GM10248 (cell line): Measurements from ENCODE around the gene MAML2.

Source experiments
- CTCF ChIA-PET: fragments of 300-600 bp; sonication (Branson Sonifier 250); formaldehyde crosslinking; extraction: SDS; loops from one replicate; lab custom pipeline; 2021; ENCODE audit warnings: antibody characterized with exemption; lab: Yijun Ruan, JAX
- POLR2A ChIA-PET: fragments of 350-650 bp; sonication (Branson Sonifier 250); formaldehyde crosslinking; extraction: SDS; loops from one replicate; lab custom pipeline; 2020; ENCODE audit warnings: antibody characterized with exemption; lab: Yijun Ruan, JAX
- DNase-seq: peaks from one replicate; pipeline ENCODE4 v3.0.0; 2012; ENCODE audit errors: extremely low spot score
- TF ChIP-seq, protein P1 (sequence below): IDR thresholded peaks from 2 replicates; pipeline ENCODE4 v1.5.1; 2012; ENCODE audit warnings: mild to moderate bottlenecking, low read depth; ENCODE audit errors: extremely low read depth, missing control alignments, control extremely low read depth

Gene MAML2

DNA sequence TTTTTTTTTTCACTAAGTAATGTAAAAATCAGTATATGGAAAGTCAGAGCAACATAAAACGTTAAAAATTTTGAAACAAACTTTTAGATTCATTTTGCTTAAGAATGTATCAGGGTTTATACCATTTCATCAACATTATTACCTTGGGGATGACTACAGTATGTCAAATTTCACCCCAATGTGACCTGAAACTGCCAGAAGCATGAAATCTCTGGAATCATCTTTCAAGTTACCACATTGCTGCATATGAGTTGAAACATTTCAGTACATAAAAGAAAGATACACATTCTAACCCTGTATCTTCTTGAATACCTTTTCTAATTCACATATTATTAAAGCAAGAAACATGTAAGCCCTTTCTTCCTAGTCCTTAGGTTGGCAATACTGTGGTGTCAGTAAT is 32.8 kb downstream of the MAML2 start:
- TF ChIP-seq, protein P1, sequence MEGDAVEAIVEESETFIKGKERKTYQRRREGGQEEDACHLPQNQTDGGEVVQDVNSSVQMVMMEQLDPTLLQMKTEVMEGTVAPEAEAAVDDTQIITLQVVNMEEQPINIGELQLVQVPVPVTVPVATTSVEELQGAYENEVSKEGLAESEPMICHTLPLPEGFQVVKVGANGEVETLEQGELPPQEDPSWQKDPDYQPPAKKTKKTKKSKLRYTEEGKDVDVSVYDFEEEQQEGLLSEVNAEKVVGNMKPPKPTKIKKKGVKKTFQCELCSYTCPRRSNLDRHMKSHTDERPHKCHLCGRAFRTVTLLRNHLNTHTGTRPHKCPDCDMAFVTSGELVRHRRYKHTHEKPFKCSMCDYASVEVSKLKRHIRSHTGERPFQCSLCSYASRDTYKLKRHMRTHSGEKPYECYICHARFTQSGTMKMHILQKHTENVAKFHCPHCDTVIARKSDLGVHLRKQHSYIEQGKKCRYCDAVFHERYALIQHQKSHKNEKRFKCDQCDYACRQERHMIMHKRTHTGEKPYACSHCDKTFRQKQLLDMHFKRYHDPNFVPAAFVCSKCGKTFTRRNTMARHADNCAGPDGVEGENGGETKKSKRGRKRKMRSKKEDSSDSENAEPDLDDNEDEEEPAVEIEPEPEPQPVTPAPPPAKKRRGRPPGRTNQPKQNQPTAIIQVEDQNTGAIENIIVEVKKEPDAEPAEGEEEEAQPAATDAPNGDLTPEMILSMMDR, result no peak
- no peak for DNase-seq
- ChIA-PET POLR2A (no interaction called here), CTCF (interaction anchor here (1.5 to 3.5 kb wide), 6 partner anchors 8 to 33 kb away, joined by 4 to 13 read pairs (median 4); partner anchors contain the start of gene MAML2)

DNA sequence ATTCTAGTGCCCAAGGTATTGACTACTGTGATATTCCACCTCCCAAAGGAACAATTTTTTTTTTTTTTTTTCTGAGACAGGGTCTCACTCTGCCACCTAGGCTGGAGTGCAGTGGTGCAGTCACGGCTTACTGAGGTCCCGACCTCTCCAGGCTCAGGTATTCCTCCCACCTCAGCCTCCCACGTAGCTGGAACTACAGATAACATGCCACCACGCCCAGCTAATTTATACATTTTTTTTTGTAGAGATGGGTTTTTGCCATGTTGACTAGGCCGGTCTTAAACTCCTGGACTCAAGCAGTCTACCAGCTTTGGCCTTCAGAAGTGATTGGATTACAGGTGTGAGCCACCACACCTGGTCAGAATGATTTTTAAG is 33.4 kb downstream of the MAML2 start:
- ChIA-PET CTCF (interaction anchor here (1.1 to 3.5 kb wide), 3 partner anchors 8 to 14 kb away, joined by 3 to 13 read pairs (median 5); no protein-coding TSS in a partner anchor), POLR2A (no interaction called here)
- TF ChIP-seq, protein P1, result no peak
- no peak for DNase-seq

DNA sequence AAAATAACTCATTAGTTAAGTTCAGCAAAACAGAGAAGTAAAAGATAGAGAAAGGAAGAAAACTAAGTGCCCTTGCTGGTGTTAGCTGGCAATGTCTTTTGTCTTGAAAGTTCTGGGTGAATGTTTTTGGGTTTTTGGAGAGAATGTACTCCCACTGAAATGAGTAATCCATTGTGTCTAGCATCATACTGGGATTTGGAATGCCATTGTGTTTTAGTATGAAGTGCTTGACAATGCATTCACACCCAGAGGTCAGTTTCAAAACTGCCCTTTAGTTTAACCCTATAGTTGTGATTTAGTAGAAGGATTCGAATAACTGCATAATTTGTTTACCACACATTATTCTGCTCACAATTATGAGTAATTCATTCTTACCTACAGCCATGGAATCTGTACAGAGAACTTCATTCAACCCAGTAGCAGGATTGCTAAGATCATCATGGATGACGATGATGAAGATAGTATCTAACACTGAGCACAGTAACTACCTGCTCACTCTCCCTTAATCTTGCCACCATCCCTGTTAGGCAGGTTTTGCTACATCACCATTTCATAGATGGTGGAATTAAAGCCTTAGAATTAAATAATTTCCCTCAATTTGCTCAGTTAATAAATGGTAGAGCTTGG is 33.9 kb downstream of the MAML2 start:
- DNase-seq, result no peak
- CTCF ChIA-PET, result interaction anchor here (0.7 to 3.5 kb wide), 5 partner anchors 9 to 34 kb away, joined by 3 to 13 read pairs (median 4); partner anchors contain the start of gene MAML2
- TF ChIP-seq, protein P1, result no peak
- POLR2A ChIA-PET, result no interaction called here

DNA sequence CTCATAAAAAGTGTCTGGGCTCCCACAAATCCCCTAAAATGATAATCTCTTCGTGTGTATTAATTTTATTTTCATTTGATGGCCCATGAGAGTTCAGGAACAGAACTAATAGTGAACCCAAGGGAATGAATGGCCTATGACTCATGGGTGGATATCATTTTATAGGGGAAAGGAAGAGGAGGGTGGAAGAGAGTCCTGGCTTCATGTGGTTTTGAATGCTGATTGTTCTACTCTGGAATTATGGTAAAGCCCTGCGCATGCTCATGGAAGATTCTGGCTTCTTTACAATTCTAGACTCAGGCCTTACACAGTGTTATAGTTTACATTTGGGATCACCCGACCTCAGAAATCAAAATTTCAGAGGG is 35.2 kb downstream of the MAML2 start:
- TF ChIP-seq, protein P1, result no peak
- ChIA-PET POLR2A (no interaction called here), CTCF (interaction anchor here (0.7 to 1.9 kb wide), 6 partner anchors 10 to 38 kb away, joined by 3 to 4 read pairs (median 3); no protein-coding TSS in a partner anchor)
- no peak for DNase-seq

DNA sequence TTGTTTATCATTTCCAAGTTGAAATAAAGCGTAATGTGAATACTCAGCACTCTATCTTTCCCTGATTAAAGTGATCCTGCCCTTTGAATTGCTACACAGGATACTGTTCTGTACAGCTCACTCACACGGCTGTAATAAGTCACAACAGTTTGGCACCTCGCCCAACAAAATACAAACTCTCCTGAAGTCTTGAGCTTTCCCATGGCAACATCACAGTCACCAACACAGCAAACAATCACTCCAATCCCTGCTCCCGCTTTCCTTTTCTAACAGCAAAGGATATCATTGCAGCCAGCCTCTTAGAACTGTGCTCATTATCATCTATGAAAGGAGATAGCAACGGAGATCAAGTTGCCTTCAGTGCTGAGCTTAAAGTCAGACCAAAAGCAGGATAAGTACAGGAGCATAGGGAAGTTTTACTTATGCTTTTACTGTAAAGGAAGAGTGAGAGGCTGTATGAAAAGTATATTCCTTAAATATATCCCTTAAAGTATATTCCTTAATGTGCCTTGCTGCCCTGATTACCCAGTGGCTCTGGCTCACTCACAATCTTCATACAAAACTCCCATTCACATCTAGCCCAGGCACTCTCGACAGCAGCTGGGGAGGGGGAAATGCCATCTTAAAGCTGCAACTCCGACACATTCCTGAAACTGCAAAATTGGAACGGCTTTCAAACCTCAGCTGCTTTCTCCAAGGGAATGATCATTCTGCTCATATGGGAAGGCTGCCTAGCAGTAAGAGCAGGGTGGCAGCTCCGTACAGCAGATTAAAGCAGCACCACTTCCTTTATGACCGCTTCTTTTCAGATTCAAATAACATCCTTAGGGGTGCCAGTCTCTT is 35.8 kb downstream of the MAML2 start:
- ChIA-PET CTCF (interaction anchor here (0.7 to 2.1 kb wide), 11 partner anchors 10 to 52 kb away, joined by 3 to 10 read pairs (median 4); no protein-coding TSS in a partner anchor), POLR2A (no interaction called here)
- TF ChIP-seq, protein P1, result no peak
- no peak for DNase-seq

DNA sequence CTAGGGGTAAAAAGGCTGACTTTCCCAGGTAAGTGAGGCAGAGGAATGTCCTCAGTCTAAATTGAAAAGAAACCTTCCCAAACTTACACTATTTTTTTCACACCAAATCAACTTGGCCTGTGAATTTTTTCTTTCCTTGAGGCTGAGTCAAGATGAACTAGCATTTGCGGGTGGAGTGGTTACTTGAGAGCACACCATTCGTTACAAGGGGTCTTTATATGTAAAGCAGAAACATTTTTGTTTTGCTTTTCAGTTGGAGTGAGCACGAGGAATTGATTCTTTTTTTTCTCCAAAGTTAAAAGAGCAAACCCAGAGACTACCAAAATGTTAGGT is 36.4 kb downstream of the MAML2 start:
- TF ChIP-seq, protein P1, result no peak
- CTCF ChIA-PET, result interaction anchor here (1.2 to 2.1 kb wide), 7 partner anchors 11 to 51 kb away, joined by 3 to 10 read pairs (median 4); no protein-coding TSS in a partner anchor
- no peak for DNase-seq
- POLR2A ChIA-PET, result no interaction called here
